GM18505 (cell line): ENCODE measurements around the gene GPR179.

Experiments used
- ATAC-seq: cut with Tn5 transposase; IDR thresholded peaks from one replicate; pipeline ENCODE4 v1.9.1; 2021; ENCODE audit not compliant: unreplicated experiment
- POLR2A ChIP-seq: IDR thresholded peaks from 4 replicates; pipeline ENCODE4 v1.6.1; 2011; ENCODE audit warnings: borderline replicate concordance; ENCODE audit not compliant: insufficient read depth, insufficient read length; ENCODE audit errors: extremely low read depth

GPR179 gene

DNA sequence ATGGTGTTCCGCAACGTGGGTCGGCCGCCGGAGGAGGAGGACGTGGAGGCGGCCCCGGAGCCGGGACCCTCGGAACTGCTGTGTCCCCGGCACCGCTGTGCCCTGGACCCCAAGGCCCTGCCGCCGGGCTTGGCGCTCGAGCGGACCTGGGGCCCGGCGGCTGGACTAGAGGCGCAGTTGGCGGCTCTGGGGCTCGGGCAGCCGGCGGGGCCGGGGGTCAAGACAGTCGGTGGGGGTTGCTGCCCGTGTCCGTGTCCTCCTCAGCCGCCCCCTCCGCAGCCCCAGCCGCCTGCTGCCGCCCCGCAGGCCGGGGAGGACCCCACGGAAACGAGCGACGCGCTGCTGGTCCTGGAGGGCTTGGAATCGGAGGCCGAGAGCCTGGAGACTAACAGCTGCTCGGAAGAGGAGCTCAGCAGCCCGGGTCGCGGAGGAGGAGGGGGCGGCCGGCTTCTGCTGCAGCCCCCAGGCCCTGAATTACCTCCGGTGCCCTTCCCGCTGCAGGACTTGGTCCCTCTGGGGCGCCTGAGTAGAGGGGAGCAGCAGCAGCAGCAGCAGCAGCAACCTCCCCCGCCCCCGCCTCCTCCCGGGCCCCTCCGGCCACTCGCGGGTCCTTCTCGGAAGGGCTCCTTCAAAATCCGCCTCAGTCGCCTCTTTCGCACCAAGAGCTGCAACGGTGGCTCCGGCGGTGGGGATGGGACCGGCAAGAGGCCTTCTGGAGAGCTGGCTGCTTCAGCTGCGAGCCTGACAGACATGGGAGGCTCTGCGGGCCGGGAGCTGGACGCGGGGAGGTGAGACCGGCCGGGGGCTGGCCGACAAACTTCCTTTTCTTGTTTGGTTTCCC lies 8.7 kb upstream of the GPR179 start:
- no peak for TF ChIP-seq POLR2A

DNA sequence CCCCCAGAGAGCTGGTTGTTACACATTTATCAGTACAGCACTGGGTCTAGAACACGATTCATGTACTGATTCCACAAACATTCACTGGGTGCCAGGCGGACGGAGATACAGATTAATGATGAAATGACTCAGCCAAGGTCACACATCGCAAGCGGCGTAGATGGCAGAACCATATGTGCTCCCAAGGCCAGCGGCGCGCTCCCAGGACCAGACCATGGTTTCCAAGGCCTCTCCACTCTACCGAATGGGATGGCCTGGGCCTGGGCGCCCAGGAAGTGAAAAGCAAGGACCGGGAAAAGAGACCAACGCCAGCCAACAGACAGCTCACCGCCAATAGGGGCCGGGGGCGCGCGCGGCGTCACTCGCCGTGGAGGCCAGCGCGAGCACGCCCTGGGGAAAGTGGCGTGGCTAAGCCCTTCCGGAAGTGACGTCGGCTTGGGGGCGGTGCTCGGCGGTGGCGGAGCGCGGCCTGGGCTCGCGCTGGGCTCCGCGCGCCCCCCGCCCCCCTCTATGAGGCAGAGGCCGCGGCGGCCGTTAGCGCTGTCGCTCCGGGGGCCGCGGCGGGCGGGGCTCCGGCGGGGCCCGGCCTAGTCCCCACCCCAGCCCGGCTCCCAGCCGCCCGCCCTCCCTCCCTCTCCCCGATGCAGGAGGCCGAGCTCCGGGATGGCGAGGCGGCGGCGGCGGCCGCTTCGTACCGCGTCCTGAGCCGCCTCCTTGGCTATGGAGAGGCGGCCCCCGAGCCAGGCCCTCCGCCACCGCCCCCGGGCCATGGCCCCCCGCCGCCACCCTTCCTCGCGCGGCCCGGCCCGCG lies 7.9 kb upstream of the GPR179 start, which contains the start of gene SOCS7:
Gene SOCS7, plus strand, starts transcription at position 433 of the 811 bp plus-strand sequence. Its CDS starts 209 bp downstream, at position 642.
- peak; percentile 89 for TF ChIP-seq POLR2A

More for the DNA sequence above, 8.7 kb upstream of the GPR179 start:
- peak; percentile 14 for ATAC-seq

DNA sequence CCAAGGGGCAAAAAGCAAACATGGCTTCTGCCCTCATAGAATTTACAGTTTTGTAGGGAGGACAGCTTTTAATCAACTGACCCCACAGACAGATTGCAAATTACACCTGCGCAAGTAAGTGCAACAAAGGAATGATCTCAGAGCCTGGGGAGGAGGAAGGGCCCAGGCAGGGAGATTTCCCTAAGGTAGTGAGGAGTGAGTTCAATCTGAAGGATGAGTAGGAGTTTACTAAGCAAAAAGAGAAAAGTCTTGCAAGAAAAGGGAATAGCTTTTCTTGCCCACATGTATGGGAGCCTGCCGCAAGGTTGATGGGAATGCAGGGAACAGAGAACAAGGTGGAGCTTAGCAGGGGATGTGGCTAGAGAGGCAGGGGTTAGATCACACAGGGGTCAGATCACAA lies 6.3 kb upstream of the GPR179 start:
- no peak for ATAC-seq
- TF ChIP-seq POLR2A = no peak

More for the DNA sequence above, 7.9 kb upstream of the GPR179 start, which contains the start of gene SOCS7:
- peak; percentile 83 for ATAC-seq

- no peak for TF ChIP-seq POLR2A
Observed at GRCh38 chr17:38349097-38349730, 5.5 kb upstream of the GPR179 start.

GRCh38 chr17:38345743-38346142 lies 2.0 kb upstream of the GPR179 start:
- no peak for TF ChIP-seq POLR2A
- ATAC-seq = no peak

More at GRCh38 chr17:38349097-38349730, 5.5 kb upstream of the GPR179 start:
- no peak for ATAC-seq

- TF ChIP-seq POLR2A = no peak
- no peak for ATAC-seq
Observed at GRCh38 chr17:38344420-38344745, 627 bp upstream of the GPR179 start.

GRCh38 chr17:38342886-38343607 lies 709 bp downstream of the GPR179 start:
- no peak for TF ChIP-seq POLR2A
- no peak for ATAC-seq

DNA sequence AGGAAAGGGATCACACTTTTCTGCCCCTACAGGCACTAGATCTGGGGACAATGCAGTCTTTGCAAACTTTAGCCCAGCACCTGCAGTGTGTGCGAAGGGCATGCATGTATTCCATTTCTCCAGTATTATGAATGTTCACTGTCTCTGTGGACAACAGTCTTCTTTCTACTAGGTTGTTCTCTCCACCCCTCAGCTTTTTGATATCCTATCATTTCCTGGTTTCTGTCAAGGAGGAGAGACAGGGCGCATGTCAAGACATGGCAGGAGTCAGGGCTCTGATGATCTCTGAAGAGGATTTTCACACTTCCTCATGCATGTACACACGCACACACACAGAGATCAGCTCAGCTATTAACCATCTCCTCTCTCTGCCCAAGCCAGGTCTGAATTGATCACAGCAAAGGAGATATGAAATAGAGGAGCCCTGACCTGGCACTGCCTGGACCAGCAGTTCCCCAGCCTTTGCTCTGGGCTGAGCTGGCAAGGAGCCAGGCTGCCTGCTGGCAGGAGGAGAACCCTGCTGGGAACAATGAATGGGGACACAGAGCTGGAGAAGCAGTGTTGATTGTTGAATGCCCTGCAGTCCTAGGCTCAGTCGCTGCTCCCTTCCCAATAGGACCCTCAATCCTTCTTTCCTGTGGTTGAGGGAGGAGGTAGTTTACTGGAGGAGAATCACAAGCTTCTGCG lies 2.6 kb downstream of the GPR179 start:
- no peak for ATAC-seq
- no peak for TF ChIP-seq POLR2A

GRCh38 chr17:38339891-38340290 lies 3.9 kb downstream of the GPR179 start:
- ATAC-seq = no peak
- no peak for TF ChIP-seq POLR2A

DNA sequence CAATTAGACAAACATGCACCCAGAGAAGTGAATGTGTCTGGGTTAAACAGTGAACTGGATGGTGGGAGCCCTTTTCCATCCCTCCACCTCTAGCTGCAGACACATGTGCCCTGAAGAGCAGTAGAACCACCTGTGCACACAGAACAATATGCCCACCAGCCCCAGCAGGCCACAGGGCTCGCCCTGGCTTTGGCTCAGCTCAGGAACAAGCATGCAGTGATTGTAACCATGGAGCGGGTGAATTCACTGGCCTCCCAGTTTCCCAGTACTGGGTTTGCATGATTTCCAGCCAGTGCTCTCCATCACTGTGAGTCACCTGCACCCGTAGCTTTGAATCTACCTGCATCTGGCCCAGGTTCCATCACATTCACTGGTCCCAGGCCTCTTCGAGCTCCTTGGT lies 5.2 kb downstream of the GPR179 start:
- TF ChIP-seq POLR2A = no peak

DNA sequence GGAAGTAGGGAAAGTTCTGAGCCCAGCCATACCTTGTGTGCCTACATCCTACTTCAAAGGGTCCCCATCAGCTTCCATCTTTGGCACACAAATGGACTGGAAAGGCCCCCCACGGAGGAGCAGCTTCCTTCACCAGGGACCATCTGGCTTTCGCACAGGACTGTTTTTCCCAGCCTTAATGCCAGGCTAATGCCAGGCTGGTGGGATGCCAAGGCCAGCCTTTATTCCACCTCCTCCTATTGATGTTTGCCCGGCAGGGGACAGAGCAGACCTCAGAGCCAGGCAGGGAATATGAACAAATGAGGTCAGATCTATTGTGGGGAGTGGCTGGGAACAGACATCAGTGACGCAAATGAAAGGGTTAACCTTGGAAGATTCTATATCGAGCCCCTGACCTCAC lies 5.7 kb downstream of the GPR179 start:
- ATAC-seq = no peak
- TF ChIP-seq POLR2A = no peak

More for the DNA sequence above, 5.2 kb downstream of the GPR179 start:
- ATAC-seq = no peak

DNA sequence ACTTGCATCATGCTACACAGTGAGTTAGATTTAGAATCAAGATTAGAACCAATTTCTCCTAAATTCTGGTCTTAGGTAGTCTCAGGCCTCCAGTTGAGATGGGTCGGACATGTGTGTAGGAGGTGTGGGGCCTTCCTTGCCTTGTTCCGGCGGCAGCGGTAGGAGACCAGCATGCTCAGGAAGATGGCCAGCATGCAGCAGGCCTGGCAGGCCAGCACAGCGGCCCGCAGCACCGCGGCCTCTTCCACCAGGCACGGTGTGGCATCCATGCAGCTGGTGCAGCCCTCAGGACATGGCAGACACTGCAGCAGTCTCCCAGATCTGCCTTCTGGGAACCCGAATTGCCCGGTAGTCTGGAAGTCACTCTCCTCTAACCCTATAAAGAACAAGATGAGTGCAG lies 6.9 kb downstream of the GPR179 start:
- TF ChIP-seq POLR2A = no peak
- ATAC-seq = no peak
